DND-41 (cell line): ENCODE results near the gene ZNF554.

Source experiments
- EZH2 ChIP-seq: IDR thresholded peaks from 3 replicates; pipeline ENCODE4 v1.6.1; 2012; ENCODE audit warnings: borderline replicate concordance, low read depth, mild to moderate bottlenecking, moderate library complexity, low read length, inconsistent platforms; ENCODE audit not compliant: severe bottlenecking
- TF ChIP-seq, protein P1 (sequence below): IDR thresholded peaks from 2 replicates; pipeline ENCODE4 v1.5.1; 2012; ENCODE audit warnings: borderline replicate concordance, low read length, moderate library complexity, mild to moderate bottlenecking; ENCODE audit not compliant: poor library complexity, severe bottlenecking; ENCODE audit errors: extremely low read depth

DNA sequence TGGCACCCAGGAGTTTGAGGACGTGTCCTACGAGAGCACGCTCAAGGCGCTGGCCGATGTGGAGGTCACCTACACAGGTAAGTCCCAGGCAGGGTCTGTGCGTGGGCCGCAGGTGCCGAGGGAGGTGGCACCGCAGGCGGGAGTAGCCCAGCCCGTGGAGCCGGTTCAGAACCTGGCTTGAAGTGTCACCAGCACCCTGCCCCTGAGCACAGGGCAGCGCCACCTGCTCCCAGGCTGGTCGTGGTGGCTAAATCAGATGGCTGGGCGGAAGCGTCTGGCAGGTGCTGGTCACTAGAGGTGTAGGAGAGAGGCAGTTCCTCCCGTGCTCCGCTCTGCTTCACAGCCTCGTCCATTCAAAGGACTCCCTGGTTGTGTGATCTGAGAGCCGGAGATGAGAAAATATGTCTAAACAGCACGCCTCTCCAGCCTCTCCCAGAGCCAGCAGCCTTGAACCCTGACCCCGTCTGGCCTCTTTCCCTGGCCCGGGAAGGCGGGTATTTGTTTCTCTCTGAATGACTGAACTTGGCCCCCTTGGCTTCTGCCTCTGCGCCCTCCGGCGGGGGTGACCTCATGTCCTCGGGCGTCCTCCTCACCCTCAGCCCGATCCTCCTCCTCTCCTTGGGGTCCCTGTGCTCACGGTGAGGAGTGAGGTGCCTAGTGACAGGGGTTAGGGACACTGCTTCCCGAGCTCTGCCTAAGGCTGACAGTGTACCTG is 29.0 kb upstream of the ZNF554 start:
- TF ChIP-seq, protein P1, sequence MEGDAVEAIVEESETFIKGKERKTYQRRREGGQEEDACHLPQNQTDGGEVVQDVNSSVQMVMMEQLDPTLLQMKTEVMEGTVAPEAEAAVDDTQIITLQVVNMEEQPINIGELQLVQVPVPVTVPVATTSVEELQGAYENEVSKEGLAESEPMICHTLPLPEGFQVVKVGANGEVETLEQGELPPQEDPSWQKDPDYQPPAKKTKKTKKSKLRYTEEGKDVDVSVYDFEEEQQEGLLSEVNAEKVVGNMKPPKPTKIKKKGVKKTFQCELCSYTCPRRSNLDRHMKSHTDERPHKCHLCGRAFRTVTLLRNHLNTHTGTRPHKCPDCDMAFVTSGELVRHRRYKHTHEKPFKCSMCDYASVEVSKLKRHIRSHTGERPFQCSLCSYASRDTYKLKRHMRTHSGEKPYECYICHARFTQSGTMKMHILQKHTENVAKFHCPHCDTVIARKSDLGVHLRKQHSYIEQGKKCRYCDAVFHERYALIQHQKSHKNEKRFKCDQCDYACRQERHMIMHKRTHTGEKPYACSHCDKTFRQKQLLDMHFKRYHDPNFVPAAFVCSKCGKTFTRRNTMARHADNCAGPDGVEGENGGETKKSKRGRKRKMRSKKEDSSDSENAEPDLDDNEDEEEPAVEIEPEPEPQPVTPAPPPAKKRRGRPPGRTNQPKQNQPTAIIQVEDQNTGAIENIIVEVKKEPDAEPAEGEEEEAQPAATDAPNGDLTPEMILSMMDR, result no peak
- no peak for TF ChIP-seq EZH2
